HG02884 (cell line): ENCODE data around the gene TUBG2.
"Not testable (repeated sequence)": the region's sequence is repeated elsewhere in the genome, so short reads cannot be mapped to it uniquely, and the experiment has no call there.

Experiments used
- ATAC-seq: cut with Tn5 transposase; IDR thresholded peaks from one replicate; pipeline ENCODE4 v1.9.1; 2021; ENCODE audit warnings: mild to moderate bottlenecking, moderate library complexity; ENCODE audit not compliant: unreplicated experiment

Gene TUBG2

GRCh38 chr17:42653179-42654124, 5.6 kb upstream of the TUBG2 start:
- ATAC-seq: no peak

- no peak for ATAC-seq
Observed at GRCh38 chr17:42655528-42655927, 3.6 kb upstream of the TUBG2 start.

- no peak for ATAC-seq
Observed at GRCh38 chr17:42657824-42658588, 1.1 kb upstream of the TUBG2 start.

- not testable (repeated sequence) for ATAC-seq
Observed at GRCh38 chr17:42659932-42660274, 819 bp downstream of the TUBG2 start.

- ATAC-seq: no peak
Observed at GRCh38 chr17:42660692-42661345, 1.7 kb downstream of the TUBG2 start.

GRCh38 chr17:42665581-42666001, 6.5 kb downstream of the TUBG2 start:
- ATAC-seq: no peak

GRCh38 chr17:42666126-42666525, 7.0 kb downstream of the TUBG2 start:
- ATAC-seq: not testable (repeated sequence)

GRCh38 chr17:42667088-42667951, 8.2 kb downstream of the TUBG2 start:
- ATAC-seq: no peak

GRCh38 chr17:42669705-42669976, 10.6 kb downstream of the TUBG2 start:
- ATAC-seq: no peak

GRCh38 chr17:42669977-42670788, 11.1 kb downstream of the TUBG2 start:
- no peak for ATAC-seq

- ATAC-seq: no peak
Observed at GRCh38 chr17:42670789-42671657, 11.9 kb downstream of the TUBG2 start.

GRCh38 chr17:42672038-42672437, 13.0 kb downstream of the TUBG2 start:
- ATAC-seq: no peak

GRCh38 chr17:42673266-42673884, 14.3 kb downstream of the TUBG2 start:
- no peak for ATAC-seq

- no peak for ATAC-seq
Observed at GRCh38 chr17:42673885-42674754, 15.0 kb downstream of the TUBG2 start.

- ATAC-seq: no peak
Observed at GRCh38 chr17:42674755-42675347, 15.8 kb downstream of the TUBG2 start.

GRCh38 chr17:42675348-42675964, 16.4 kb downstream of the TUBG2 start:
- ATAC-seq: no peak

GRCh38 chr17:42675965-42676423, 16.9 kb downstream of the TUBG2 start:
- ATAC-seq: no peak
